Stimulated activated CD8-positive, alpha-beta memory T cell treated with anti-CD3 and anti-CD28 coated beads, Interleukin-15, amount 100 ng/mL, for 4 hours (primary cell): ENCODE measurements around the gene AFAP1L2.

ENCODE experiments used
- DNase-seq, 2 donors: peaks; one replicate each; pipeline ENCODE4 v3.0.0-alpha.2; 2020; ENCODE audit warnings: low read depth in 2 of 2

AFAP1L2 gene

DNA sequence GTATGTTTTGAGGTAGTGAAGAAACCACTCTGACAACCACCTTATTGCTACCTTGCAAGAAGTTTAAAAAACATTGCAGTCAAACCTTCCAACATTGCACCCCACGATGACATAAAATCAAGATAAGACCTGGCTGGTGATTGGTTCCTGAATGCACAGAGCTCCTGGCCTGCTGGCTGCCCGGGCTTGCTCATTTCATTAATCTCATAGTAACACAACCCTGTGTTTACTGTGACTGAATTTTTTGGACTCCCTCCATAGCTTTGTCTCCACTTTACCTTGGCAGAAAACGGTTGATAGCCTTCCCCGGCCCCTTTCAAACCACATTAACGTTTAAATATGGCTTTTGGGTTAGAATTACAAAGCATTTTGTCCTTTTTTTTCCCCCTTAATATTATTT is 137.8 kb downstream of the AFAP1L2 start:
- no peak for DNase-seq

DNA sequence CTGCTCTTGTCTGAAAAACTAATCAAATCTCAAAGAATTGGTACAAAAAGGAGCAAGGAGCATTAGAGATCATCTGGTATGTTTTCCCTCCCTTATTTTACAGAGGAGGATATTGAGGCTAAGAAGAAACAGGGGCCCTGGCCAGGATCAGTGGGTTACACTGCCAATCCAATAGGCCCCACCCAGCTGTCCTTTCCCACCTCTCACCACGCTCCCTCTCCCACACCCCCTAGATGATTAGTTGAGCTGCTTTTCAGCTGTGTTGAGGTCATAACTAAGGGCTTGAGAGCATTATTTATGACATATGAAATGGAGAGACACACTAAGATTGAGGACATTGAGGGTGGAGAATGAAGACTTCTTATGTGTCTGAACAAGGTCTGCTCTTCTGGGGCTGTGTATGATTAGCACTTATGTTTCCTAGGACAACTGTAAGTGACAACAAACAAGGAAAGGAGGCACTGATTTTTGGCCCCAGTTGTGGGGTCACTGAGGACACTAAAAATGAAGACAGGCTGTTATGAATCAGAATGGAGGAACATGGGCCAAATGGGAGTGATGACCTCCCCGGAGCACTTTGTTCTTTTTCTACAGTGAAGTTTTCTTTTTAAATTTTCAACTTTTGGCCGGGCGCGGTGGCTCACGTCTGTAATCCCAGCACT is 138.8 kb downstream of the AFAP1L2 start:
- no peak for DNase-seq

DNA sequence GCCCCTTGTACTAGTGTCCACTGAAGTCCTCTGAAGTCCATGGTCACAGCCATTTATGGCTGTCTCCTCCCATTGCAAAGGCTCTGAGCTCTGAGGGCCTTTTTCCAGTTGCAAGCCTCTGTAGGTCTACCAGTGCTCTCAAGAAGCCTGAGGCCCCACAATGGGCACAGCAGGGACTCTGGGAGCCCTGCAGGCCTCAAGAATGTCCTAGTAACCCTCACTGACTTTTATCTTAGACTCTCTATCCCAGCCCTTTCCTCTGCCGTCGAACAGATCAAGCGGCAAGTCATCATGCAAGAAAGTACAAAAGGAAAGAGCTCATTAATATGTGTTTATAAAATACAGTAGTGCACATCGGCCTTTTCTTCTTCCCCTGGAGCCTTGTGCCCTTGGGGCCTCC is 141.8 kb downstream of the AFAP1L2 start:
- DNase-seq, result no peak

DNA sequence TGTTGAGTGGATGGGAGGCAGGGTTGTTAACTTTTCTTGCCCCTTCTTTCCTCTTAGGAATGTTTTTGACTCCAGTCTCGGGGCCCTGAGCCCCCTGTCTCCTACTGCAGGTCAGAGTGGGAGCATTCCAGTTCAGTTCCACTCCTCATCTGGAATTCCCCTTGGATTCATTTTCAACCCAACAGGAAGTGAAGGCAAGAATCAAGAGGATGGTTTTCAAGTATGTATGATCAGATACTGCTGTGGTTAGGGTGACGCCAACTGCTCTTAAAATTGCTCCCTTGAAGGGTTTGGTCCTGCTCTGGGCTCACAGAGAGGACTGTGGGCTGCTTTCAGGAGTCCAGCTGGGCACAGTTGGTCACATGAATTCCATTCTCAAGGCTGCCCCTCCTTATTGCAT is 143.2 kb downstream of the AFAP1L2 start:
- DNase-seq, result no peak

DNA sequence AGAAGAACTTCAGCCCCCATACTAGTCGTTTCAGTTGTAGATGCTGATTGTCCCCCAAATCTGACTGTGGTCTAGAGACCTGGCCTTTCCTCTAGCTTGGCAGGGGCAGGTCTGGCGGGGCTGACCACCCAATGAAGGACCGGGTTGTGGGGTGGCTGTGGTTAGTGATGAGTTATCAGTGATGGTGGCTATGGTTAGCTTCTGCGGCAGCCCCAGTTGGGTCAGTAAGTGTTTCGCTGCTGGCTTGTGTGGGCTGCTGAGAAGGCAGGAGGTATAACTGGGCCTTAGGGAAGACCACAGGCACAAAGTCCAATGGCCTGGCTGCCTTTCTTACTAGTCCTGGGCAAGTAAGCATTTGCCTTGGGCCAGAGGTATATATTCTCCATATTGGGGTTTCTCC is 143.9 kb downstream of the AFAP1L2 start:
- DNase-seq, result no peak

DNA sequence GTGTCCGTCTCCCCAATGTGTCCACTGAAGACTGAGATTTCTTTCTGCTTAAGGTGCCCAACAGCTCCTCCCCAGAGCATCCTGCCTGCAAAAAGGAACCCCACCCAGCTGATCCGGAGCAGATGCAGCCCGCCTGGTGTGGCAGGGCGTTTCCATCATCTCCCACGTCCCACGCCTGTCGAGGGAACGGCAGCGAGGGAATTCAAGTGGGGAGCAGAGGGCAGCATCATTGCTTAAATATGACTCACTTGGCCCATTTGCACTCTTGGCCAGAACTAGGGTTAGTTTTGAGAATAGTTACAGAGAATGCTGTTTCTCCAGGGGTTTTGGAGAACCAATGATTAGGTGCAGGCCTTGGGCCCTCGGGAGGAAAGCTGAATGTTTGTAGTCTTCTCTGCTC is 144.5 kb downstream of the AFAP1L2 start:
- DNase-seq, result no peak

DNA sequence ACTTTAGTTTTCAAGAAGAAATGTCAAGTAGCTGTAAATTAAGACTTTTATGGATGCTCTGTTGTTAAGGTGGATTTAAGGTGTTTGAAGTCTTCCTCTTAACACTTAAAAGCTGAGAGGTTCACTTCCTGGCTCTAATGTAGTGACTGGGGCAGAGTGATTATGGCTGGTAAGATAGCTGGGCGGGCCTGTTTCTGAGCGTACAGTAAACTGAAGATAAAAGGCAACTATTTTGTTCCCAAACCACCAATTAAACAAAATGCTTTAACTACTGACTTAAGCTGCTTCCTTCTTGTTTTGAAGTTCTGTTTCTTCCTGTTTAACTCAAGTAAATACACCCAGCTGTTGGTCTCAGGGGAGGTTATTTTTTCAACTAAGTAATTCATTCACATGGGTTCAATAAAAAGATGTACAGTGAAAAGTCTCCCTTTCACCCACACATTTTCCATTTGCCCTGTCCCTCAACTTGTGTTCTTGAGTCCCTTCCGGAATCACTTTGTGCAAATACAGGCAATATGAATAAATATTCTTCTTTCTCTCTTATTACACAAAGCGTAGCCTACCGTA is 145.9 kb downstream of the AFAP1L2 start:
- DNase-seq, result no peak

DNA sequence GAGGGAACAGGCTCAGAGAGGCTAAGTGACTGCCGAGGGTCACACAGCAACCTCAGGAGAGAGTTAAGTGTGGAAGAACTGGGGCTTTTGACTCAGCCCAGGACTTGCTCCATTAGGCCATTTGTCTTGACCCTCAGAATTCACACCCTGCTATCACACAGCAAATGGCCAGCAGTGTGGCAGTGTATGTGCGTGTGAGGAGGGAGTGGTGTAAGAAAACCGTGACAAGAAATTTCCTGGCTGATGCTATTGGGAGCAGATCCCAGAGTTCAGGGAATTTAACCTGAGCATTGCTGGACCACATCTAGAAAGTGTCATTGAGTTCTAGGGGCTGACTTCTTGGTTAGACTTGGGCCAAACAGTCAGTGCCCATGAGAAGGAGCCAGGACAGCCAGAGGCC is 146.8 kb downstream of the AFAP1L2 start:
- DNase-seq, result no peak

DNA sequence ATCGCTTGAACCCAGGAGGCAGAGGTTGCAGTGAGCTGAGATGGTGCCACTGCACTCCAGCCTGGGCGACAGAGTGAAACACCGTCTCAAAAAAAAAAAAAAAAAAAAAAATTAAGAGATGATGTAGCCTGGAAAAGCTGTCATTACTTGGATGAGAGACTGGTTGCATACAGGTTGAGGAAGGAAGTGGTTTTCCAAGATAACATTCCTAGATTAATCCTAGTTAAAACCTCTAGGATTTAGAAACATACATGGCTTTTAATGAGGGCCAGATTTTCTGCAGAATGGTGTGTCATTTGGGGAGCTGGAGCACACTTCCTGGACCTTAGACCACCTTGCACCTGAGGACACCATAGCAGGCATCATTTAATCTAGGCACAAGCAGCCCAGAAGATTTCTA is 147.5 kb downstream of the AFAP1L2 start:
- no peak for DNase-seq

DNA sequence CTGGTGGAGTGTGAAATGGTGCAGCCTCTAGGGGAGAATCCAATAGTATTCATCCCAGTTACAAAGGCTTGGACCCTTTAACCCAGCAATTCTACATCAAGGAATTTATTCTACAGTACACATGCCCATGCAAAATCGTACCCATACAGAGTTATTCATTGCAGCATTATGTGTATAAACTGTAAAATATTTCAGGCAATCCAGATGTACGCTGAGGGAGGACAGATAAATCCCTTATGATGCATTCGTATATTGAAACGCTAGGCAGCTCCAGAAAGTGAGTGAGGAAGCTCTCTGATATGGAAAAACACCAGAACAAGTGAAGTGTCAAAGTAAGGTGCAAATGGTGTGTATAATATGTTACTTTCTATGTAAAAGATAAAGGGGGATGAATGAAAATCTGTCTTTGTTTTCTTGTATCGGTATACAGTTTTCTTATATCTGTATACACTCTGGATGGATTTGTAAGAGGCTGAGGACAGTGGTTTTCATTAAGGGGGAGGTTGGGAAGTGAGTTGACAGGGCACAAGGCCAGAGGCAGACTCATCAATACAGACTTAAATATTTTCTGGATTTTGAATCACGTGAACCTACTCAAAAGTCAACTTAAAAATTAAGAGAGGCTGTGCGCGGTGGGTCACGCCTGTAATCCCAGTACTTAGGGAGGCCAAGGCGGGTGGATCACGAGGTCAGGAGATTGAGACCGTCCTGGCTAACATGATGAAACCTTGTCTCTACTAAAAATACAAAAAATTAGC is 148.1 kb downstream of the AFAP1L2 start:
- no peak for DNase-seq

DNA sequence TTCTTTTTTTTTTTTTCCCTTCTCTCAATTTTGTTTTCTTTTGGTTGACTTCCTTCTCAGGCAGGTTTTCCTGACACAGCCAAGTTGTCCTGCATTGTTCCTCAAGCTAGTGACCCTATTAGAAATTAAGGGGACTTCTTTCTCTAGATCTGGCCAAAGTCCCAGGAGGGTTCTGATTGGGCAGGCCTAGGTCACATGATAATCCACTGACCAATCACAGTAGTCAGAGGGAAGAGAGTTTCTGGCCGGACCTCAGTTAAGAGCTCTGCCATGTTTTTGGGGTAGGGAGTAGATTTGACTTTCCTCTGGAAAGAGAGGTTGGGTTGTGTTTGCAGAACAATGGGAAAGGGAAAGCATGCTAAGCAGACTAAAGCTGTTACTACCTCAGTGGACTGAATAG is 149.1 kb downstream of the AFAP1L2 start:
- DNase-seq, result no peak

DNA sequence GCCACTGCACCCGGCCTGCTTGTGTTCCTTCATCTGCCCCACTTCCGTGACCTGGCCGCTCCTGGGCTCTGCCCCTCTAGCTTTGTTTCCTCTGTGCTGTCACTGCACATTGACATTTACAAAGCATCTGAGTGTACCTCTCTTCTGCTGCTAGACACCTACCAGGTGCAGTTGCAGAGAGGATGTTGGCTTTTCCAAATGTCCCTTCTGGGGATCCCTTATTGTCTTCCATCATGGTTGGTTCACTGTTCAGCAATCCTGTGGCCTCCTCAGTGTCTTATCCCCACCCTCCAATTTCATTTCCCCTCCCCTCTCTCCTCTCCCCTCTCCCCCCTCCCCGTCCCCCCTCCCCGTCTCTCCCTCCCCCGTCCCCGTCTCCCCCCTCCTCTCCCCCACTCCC is 151.4 kb downstream of the AFAP1L2 start:
- no peak for DNase-seq

DNA sequence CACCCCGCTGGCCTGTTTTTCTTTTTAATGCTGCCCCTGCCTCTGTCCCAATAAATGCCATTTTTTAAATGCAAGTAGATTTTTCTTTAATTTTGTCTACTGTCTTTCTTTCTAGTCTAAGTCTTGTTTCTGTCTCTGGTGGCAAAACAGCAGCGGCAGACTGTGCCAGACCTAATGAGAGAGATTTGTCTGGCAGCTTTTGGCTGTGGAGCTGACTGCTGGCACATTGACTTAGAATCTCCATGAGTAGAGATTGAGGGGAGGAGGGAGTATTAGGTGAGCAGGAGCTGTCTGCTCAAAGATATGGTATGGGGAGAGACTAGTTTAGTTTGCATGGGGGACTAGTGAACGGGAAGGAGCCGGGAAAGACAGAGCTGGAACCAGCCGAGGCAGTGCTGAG is 152.2 kb downstream of the AFAP1L2 start:
- DNase-seq, result no peak

DNA sequence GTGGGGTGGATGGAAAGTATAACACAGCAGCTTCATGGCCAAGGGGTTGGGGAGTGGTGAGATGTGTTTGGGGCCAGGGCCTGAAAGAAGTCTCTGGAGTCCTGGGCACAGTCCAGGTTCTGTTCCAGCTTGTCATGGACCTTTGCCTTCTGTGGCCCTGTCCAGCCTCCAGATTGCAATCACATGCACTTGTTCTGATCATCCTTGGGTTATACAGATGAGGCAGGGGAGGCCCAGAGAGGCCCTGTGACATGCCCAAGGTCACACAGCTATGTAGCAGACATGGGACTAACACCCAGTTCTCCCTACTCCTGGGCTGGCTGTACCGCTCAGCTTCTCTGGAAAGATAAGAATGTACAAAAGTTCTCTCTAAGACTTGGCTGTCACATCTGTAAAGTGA is 153.6 kb downstream of the AFAP1L2 start:
- no peak for DNase-seq

DNA sequence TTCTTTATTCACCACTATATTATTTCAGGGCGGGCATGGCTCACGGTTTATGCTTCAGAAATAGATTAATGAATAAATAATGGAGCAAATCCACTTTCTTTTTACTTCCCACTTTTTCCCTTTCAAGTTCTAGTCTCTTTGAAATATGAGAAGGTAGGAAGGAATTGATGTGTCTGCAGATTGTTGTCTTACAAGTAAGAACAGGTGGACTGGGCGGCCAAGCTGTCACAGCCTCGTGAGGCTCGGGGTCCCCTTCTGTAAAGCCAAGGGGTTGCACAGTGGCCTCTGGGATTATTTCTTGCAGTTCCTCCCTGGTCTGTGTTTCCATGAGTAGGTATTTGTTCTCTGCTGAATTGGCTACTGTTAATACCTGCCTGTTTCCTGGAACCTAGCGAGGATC is 154.1 kb downstream of the AFAP1L2 start:
- no peak for DNase-seq

DNA sequence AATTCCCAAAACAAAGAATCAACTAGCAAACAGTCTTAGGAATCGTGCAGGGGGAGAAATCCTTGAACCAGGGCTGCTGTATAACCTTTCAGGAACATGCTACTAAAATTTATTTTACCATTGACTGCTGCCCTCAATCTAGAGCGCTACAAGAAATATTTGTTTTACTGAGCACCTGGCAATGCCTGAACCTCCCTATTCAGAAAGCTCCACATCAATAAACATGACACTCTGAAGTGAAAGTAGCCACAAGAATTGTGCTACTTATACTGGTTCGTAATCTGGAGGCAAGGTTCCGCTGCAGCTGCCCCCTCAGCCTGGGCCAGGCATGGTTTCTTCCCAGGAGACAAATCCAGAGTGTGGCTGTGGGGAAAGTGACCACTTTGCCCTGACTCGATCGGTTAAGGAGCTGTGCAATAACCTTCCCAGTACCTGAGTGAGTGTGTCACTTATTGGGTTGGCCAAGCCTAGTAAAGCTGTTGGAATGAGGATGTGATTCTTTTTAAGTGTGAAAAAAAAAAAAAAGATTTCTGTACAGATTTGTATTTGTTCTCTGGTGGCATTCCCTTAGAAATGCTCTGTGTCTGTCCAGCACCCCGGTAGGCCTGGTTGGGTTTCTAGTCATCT is 157.5 kb downstream of the AFAP1L2 start:
- DNase-seq, result no peak

DNA sequence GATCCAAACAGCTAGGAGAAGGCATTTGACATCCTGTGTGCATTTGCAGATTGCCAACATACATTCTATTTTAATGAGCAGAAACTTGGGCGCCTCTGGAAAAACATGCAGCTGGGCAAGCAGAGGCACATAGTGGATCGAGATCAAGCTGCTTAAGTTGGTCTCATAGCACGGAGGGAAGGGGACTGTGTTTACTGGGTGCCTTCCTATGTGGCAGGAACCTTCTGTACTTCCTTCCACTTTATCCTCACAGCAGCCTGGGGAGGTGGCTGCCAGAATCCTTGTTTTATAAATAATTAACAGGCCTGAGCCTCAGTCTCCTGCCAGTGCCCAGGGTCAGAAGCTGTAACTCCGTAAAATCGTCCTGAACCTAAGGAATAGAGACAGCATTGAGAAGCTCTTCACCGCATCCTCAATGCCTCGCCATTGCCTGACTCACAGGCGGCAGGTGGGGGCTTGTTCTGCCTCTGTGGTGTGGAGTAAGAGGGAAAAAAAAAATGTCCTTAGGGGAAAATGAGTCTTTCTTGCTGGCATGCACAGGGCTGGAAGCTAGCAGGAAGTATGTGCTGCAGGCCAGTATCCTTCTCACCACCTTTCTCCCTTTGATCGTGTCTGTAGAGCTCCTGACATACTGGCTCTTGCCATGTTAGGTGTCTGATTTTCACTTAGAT is 159.0 kb downstream of the AFAP1L2 start:
- DNase-seq, result no peak
